ENCODE data around the gene ADARB1.

DNA sequence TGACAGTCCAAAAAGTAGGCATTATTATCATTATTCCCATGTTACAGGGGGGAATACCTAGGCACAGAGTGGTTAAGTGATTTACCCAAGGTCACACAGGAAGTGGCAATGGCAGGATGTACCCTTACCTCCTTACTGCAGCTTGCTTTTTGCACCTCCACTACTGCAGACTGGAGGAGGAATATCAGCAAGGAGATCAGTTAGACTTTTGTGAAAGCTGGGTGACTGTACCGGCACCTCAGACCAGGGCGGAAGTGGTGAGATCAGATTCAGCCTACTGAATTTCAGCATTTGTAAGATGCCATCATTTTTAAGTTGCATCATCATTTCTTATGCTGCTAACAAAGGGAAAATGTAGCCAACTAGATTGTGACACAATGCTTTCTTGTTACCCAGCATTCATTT, 4.5 kb downstream of the ADARB1 start:
- TF ChIP-seq EP300 (IDR thresholded peaks at IDR 0.05) = no peak
- TF ChIP-seq, protein P1, sequence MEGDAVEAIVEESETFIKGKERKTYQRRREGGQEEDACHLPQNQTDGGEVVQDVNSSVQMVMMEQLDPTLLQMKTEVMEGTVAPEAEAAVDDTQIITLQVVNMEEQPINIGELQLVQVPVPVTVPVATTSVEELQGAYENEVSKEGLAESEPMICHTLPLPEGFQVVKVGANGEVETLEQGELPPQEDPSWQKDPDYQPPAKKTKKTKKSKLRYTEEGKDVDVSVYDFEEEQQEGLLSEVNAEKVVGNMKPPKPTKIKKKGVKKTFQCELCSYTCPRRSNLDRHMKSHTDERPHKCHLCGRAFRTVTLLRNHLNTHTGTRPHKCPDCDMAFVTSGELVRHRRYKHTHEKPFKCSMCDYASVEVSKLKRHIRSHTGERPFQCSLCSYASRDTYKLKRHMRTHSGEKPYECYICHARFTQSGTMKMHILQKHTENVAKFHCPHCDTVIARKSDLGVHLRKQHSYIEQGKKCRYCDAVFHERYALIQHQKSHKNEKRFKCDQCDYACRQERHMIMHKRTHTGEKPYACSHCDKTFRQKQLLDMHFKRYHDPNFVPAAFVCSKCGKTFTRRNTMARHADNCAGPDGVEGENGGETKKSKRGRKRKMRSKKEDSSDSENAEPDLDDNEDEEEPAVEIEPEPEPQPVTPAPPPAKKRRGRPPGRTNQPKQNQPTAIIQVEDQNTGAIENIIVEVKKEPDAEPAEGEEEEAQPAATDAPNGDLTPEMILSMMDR (IDR thresholded peaks at IDR 0.05) = no peak

Measured in tibial nerve (tissue), 4 donors.